Type B pancreatic cell (in vitro differentiated cells): Measurements from ENCODE around the gene IL2RA. TPM values are rescaled to one million over a fixed set of nuclear protein-coding genes. Genes with fewer than 3 reads are reported as not detected.

ENCODE experiments used
- DNase-seq: peaks from one replicate; pipeline ENCODE4 v3.0.0; 2021; ENCODE audit warnings: mixed read lengths; ENCODE audit not compliant: unreplicated experiment; ENCODE audit errors: extremely low spot score
- H3K27ac Mint-ChIP-seq: 2 replicates; pipeline ENCODE4 v1.8.0; 2021; ENCODE audit warnings: mild to moderate bottlenecking, mixed read lengths
- H3K27me3 Mint-ChIP-seq: 2 replicates; pipeline ENCODE4 v1.8.0; 2021; ENCODE audit warnings: mixed read lengths
- H3K36me3 Mint-ChIP-seq: 2 replicates; pipeline ENCODE4 v1.8.0; 2021; ENCODE audit warnings: mixed read lengths
- H3K4me1 Mint-ChIP-seq: one replicate; pipeline ENCODE4 v1.8.0; 2021; ENCODE audit warnings: mixed read lengths; ENCODE audit not compliant: unreplicated experiment
- H3K4me3 Mint-ChIP-seq: 2 replicates; pipeline ENCODE4 v1.8.0; 2021; ENCODE audit warnings: mild to moderate bottlenecking, mixed read lengths
- H3K9me3 Mint-ChIP-seq: 2 replicates; pipeline ENCODE4 v1.8.0; 2021; ENCODE audit warnings: mixed read lengths
- total RNA-seq: library from RNA; stranded (reverse); gene quantifications from 2 replicates; pipeline ENCODE4 v1.2.1, GENCODE V29; 2021; ENCODE audit warnings: low replicate concordance
- TF ChIP-seq, protein P1 (sequence below): fragments of 200-600 bp; sonication (generic); conservative IDR thresholded peaks from 2 replicates; pipeline ENCODE4 v1.5.0; 2021; ENCODE audit warnings: antibody characterized with exemption, mild to moderate bottlenecking

Gene IL2RA
- total RNA-seq, 1 donor from 2014 or later = not detected

DNA sequence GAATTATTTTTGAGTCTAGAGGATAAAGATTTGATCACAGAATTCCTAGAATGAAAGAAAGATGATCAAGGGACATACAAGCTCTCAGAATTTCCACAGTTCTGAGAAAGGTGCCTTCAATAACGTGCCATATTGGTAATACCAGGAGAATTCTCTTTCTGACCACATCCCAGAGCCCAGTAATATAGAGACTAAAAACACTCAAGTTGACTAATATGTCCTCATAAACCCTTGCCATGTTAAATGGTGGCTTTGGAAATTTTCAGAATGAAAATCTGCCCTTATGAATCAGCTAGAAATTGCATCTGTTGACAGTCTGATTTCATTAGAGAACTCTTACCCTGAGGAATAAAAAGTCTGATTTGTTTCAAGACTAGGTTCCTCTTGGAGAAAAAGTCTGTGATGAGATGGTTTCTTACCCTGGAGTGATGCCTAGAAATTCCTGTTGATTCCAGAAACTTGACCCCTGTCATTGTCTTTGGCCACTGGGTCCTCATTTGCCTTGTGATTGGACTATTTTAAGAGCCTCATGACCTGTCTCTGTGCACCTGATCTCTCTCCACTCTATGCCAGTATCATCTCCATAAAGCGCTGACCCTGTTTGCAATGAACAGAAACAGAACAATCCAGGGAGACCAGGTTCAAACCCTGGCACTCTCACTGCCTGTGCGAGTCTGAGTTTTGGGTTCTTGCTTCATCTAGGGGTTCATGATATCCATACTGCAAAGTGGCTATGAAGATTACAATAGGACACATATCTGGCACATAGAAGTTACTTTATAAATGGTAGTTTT is 3.3 kb downstream of the IL2RA start:
- H3K4me3 Mint-ChIP-seq = no peak overlapping the region
- no peak for DNase-seq

DNA sequence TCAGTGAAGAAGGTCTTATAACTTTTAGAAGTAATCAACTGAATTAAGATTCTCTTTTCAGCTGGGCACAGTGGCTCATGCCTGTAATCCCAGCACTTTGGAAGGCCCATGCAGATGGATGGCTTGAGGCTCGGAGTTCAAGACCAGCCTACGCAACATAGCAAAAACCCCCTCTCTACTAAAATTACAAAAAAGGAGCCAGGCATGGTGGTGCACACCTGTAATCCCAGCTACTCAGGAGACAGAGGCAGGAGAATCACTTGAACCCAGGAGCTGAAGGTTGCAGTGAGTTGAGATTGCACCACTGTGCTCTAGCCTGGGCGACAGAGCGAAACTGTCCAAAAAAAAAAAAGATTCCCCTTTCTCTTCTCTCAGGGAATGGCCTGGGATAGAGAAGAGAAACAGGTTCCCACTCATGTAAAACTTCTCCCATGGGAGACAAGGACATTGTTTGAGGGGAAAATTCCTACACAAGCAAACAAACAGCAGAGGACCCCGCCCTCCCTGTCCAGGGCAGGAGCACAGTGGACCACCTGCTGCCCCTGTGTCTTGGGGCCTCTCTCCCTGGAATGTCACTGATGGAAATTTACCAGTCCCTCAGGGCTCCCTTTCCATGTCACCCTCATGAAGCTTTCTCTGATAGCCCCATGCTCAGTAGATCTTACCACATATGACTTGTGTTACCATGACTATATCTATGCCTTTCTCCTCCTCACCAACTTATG is 5.6 kb downstream of the IL2RA start:
- Mint-ChIP-seq H3K9me3 (peaks cover 4% of the 10 kb centered on the region), H3K36me3 (no peaks in the 10 kb centered on the region), H3K27ac (no peak overlapping the region), H3K4me1 (no peaks in the 10 kb centered on the region), H3K27me3 (peaks cover 27% of the 10 kb centered on the region), H3K4me3 (no peak overlapping the region)
- no peak for DNase-seq
- TF ChIP-seq, protein P1, sequence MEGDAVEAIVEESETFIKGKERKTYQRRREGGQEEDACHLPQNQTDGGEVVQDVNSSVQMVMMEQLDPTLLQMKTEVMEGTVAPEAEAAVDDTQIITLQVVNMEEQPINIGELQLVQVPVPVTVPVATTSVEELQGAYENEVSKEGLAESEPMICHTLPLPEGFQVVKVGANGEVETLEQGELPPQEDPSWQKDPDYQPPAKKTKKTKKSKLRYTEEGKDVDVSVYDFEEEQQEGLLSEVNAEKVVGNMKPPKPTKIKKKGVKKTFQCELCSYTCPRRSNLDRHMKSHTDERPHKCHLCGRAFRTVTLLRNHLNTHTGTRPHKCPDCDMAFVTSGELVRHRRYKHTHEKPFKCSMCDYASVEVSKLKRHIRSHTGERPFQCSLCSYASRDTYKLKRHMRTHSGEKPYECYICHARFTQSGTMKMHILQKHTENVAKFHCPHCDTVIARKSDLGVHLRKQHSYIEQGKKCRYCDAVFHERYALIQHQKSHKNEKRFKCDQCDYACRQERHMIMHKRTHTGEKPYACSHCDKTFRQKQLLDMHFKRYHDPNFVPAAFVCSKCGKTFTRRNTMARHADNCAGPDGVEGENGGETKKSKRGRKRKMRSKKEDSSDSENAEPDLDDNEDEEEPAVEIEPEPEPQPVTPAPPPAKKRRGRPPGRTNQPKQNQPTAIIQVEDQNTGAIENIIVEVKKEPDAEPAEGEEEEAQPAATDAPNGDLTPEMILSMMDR = no peak

More for the DNA sequence above, 3.3 kb downstream of the IL2RA start:
- Mint-ChIP-seq H3K27ac (no peak overlapping the region), H3K27me3 (peaks cover 19% of the 10 kb centered on the region), H3K9me3 (peaks cover 4% of the 10 kb centered on the region), H3K4me1 (no peaks in the 10 kb centered on the region), H3K36me3 (no peaks in the 10 kb centered on the region)
- TF ChIP-seq, protein P1 = no peak

DNA sequence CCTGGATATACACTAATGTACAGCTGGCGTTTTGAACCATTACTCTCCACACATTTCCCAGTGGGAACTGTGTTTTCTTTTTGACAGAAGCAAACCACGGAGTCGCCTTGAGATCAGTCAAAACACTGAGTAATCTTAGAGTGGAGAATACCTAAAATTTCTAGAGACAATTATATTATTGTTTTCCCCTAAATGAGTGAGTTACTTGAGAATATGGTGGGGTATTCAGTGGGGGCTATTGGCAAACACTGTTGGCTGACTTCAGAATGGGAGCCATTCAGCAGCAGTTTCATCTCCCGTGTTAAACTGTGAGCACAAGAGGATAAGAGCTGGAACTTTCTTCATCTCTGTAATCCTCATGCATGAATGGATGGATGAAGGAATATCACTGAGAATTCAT is 6.2 kb downstream of the IL2RA start:
- Mint-ChIP-seq H3K27me3 (peaks cover 30% of the 10 kb centered on the region), H3K36me3 (no peaks in the 10 kb centered on the region), H3K27ac (no peak overlapping the region), H3K9me3 (peaks cover 4% of the 10 kb centered on the region), H3K4me3 (no peak overlapping the region), H3K4me1 (no peaks in the 10 kb centered on the region)
- TF ChIP-seq, protein P1 = no peak
- DNase-seq = no peak

DNA sequence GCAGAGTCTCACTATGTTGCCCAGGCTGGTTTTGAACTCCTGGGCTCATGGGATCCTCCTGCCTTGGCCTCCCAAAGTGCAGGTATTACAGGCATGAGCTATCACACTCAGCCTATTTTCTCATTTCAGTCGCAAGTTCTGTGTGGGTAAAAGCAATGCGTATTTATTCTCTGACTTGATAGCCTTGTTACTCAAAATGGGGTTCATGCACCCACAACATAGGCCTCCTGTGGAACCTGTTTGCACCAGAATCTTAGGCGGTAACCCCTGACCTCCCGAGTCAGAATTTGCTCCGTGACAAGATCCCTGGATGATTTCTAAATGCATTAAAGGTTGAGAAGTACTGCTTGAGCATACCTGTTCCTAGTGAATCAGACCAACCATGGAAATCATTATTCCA is 7.3 kb downstream of the IL2RA start:
- H3K9me3 Mint-ChIP-seq = peaks cover 3% of the 10 kb centered on the region
- no peak for DNase-seq
- no peak overlapping the region for H3K4me3 Mint-ChIP-seq
- H3K4me1 Mint-ChIP-seq = no peaks in the 10 kb centered on the region
- no peaks in the 10 kb centered on the region for H3K36me3 Mint-ChIP-seq
- no peak overlapping the region for H3K27ac Mint-ChIP-seq
- TF ChIP-seq, protein P1 = no peak
- peaks cover 35% of the 10 kb centered on the region for H3K27me3 Mint-ChIP-seq

DNA sequence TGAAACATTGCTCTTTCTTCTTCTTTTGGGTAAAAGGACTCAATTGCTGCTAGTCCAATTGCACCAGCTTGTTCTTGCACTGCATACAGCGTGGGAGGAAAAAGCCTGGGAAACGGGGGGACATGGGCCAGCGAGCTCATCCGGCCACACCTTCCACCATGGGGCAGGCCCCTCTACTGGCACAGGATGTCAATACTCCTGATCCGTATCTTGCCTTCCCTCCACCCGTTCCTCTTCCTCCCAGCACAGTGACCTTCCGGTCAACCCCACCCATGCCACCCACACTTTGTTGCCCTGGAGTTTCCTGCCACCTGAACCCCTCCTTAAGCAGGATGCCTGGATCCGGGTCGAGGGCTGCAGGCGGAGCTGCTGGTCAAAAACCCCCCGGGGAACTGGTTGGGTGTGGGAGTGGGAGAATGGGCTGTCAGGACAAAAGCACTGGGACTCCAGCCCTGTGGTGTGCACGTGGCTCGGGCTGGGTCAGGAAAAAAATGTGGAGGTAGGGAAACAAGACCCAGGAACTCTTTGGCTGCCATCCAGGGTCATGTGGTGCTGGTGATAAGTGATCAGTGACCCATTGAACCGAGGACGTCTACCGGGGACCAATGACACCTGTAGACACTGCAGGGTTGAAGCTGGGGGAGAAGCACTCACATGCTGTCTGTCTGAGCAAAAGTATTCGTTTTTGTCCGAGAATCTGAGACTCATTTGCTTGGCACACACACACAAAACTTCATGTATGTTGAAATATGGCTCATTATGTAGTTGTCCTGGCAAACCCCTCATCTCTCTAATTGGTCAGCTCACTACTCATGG is 8.1 kb downstream of the IL2RA start:
- DNase-seq = no peak
- no peaks in the 10 kb centered on the region for H3K4me1 Mint-ChIP-seq
- H3K36me3 Mint-ChIP-seq = no peaks in the 10 kb centered on the region
- TF ChIP-seq, protein P1 = no peak
- no peak overlapping the region for H3K4me3 Mint-ChIP-seq
- no peak overlapping the region for H3K27ac Mint-ChIP-seq
- H3K9me3 Mint-ChIP-seq = no peaks in the 10 kb centered on the region
- H3K27me3 Mint-ChIP-seq = peaks cover 36% of the 10 kb centered on the region
